SK-N-MC (cell line): ENCODE results near the gene FCHO1.

Experiments used
- EZH2 ChIP-seq: fragments of 200-600 bp; sonication (generic); IDR thresholded peaks from one replicate; pipeline ENCODE4 v1.6.1; 2017; ENCODE audit warnings: antibody characterized with exemption
- FOXP2 ChIP-seq: optimal IDR thresholded peaks from 2 replicates; pipeline ENCODE3; 2011; ENCODE audit warnings: mild to moderate bottlenecking, moderate library complexity; ENCODE audit not compliant: insufficient read depth; ENCODE audit errors: extremely low read length, control extremely low read depth
- POLR2AphosphoS5 ChIP-seq: IDR thresholded peaks from 2 replicates; pipeline ENCODE4 v1.6.1; 2012; ENCODE audit warnings: mild to moderate bottlenecking, low read depth, low read length, borderline replicate concordance

DNA sequence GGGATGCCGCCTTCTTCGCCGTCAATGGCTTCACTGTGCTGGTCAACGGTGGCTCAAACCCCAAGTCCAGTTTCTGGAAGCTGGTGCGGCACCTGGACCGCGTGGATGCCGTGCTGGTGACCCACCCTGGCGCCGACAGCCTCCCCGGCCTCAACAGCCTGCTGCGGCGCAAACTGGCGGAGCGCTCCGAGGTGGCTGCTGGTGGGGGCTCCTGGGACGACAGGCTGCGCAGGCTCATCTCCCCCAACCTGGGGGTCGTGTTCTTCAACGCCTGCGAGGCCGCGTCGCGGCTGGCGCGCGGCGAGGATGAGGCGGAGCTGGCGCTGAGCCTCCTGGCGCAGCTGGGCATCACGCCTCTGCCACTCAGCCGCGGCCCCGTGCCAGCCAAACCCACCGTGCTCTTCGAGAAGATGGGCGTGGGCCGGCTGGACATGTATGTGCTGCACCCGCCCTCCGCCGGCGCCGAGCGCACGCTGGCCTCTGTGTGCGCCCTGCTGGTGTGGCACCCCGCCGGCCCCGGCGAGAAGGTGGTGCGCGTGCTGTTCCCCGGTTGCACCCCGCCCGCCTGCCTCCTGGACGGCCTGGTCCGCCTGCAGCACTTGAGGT lies 25.0 kb upstream of the FCHO1 start:
- no peak for TF ChIP-seq POLR2AphosphoS5
- TF ChIP-seq EZH2: no peak
- TF ChIP-seq FOXP2: no peak
